Placental epithelial cell (primary cell): ENCODE measurements around the gene ZNF593. TPM values are rescaled to one million over a fixed set of nuclear protein-coding genes. Genes with fewer than 3 reads are reported as not detected.

Experiments
- total RNA-seq: library from RNA; depleted of rRNA; stranded (reverse); fragments of >200 nt; gene quantifications from 2 replicates; pipeline ENCODE4 v1.2.3, GENCODE V29; 2012

Gene ZNF593
- 26.9 and 40.8 TPM in 2 replicates for total RNA-seq

GRCh38 chr1:26169669-26170471 lies at the start of gene ZNF593:
Gene ZNF593, plus strand, starts transcription at chr1:26169908. Its CDS starts 76 bp downstream, at chr1:26169984.

GRCh38 chr1:26158908-26159742 lies 10.6 kb upstream of the ZNF593 start, which contains the start of gene FAM110D:
Gene FAM110D, plus strand, starts transcription at chr1:26159079. Its CDS starts 2,213 bp downstream, at chr1:26161292.

GRCh38 chr1:26168410-26169197 lies 1.1 kb upstream of the ZNF593 start, which contains the start of gene C1orf232:
Gene C1orf232, minus strand, starts transcription at chr1:26168963. Its CDS starts 464 bp downstream, at chr1:26168499.

GRCh38 chr1:26171084-26172072 lies 1.7 kb downstream of the ZNF593 start, which contains the start of gene ZNF593OS:
Gene ZNF593OS, minus strand, starts transcription at chr1:26171832. Its CDS starts 171 bp downstream, at chr1:26171661.

GRCh38 chr1:26177182-26177684 lies 7.5 kb downstream of the ZNF593 start, which contains the start of gene CNKSR1:
Gene CNKSR1, plus strand, starts transcription at chr1:26177491. Its CDS starts 57 bp downstream, at chr1:26177548.

GRCh38 chr1:26190373-26190987 lies 20.8 kb downstream of the ZNF593 start, which contains the start of gene CATSPER4:
Gene CATSPER4, plus strand, starts transcription at chr1:26190602. Its CDS starts 26 bp downstream, at chr1:26190628.

Other genes starting within 250 kb of the ZNF593 start
- gene PAFAH2, start 171.8 kb upstream of the ZNF593 start, total RNA-seq: 8.5 and 9.4 TPM in 2 replicates
- 4.7 and 6.7 TPM in 2 replicates for gene EXTL1, start 148.1 kb upstream of the ZNF593 start, total RNA-seq
- 2.2 and 16.9 TPM in 2 replicates for gene SLC30A2, start 123.8 kb upstream of the ZNF593 start, total RNA-seq
- 0.11 and 13.0 TPM in 2 replicates for gene TRIM63, start 102.3 kb upstream of the ZNF593 start, total RNA-seq
- gene PDIK1L, start 58.1 kb upstream of the ZNF593 start, total RNA-seq: 3.6 and 3.9 TPM in 2 replicates
- gene FAM110D, start 10.8 kb upstream of the ZNF593 start, total RNA-seq: not detected in 2 replicates
- not detected in 2 replicates for gene C1orf232, start 945 bp upstream of the ZNF593 start, total RNA-seq
- under 0.01 TPM in 1 of 2 replicates, not detected in the other for gene ZNF593OS, start 1.9 kb downstream of the ZNF593 start, total RNA-seq
- gene CNKSR1, start 7.6 kb downstream of the ZNF593 start, total RNA-seq: 39.3 and 46.1 TPM in 2 replicates
- under 0.01 TPM in 1 of 2 replicates, not detected in the other for gene CATSPER4, start 20.7 kb downstream of the ZNF593 start, total RNA-seq
- gene CEP85, start 64.3 kb downstream of the ZNF593 start, total RNA-seq: 9.1 and 15.3 TPM in 2 replicates
- 19.6 and 37.8 TPM in 2 replicates for gene SH3BGRL3, start 110.2 kb downstream of the ZNF593 start, total RNA-seq
- 7.5 and 9.8 TPM in 2 replicates for gene UBXN11, start 136.7 kb downstream of the ZNF593 start, total RNA-seq
- not detected in 2 replicates for gene CD52, start 148.1 kb downstream of the ZNF593 start, total RNA-seq
- 14.5 and 27.8 TPM in 2 replicates for gene CRYBG2, start 184.2 kb downstream of the ZNF593 start, total RNA-seq
- gene ZNF683, start 202.8 kb downstream of the ZNF593 start, total RNA-seq: not detected in 2 replicates
- gene LIN28A, start 240.9 kb downstream of the ZNF593 start, total RNA-seq: not detected in 2 replicates